ENCODE measurements around the gene PCARE.

The PCARE gene

DNA sequence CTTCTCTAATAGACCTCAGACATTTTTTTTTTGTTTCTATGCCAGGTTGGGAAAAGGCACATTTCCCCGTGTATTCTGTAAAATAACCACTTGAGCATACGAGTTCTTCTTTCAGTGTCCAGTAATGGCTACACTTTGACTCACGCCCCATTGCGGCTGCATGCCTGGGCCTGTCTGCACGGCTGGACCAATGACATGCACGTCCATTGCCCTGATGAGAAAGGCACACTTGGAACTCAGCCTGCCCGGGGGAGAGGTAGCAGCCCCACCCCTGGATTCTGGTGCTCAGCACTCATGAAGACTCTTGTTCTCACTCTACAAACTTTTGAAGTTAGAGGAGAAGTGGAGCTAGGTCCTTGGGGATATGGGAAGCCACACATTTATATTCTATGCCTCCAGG, 5.8 kb downstream of the PCARE start:
- TF ChIP-seq CTCF (conservative IDR thresholded peaks at IDR 0.05; ENCODE audit: low read depth, low read length) = no peak
- H3K4me3 ChIP-seq (ENCODE audit: low read depth, low read length) = no peak overlapping the region
- DNase-seq (ENCODE audit: low read depth) = no peak

GRCh38 chr2:29066997-29067605, 7.2 kb downstream of the PCARE start:
- no peak for TF ChIP-seq CTCF (conservative IDR thresholded peaks at IDR 0.05; ENCODE audit: low read depth, low read length)
- H3K4me3 ChIP-seq (ENCODE audit: low read depth, low read length) = no peak overlapping the region
- DNase-seq (ENCODE audit: low read depth) = no peak

DNA sequence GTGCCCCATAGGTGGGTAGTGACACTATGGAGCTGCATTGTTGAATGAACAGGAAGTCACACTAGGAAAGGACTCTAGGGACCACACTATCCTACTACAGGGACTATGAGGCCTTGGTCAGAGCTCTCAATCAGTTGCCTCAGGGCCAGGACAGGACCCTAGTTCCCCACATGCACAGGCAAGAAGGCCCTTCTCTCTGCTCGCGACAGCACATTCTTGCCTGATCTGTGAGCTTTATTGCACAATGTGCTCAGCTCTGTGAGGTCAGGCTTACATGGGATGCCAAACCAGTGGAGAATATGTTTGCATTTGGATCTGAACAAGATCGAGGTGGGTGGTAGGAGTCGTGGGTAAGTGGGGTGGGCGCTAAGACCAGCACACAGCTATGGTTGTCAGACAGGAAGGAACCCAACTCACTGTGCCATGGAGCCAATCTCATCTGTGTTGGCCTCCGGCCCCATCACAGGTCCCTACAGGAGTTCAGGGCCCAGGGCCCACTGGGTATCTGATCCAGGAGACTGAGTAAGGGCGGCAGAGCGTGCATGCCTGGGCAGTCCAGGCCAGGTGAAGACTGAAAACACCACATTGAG, 8.0 kb downstream of the PCARE start:
- no peak overlapping the region for H3K4me3 ChIP-seq (ENCODE audit: low read depth, low read length)
- peak; percentile 87 for DNase-seq (ENCODE audit: low read depth)
- TF ChIP-seq CTCF (conservative IDR thresholded peaks at IDR 0.05; ENCODE audit: low read depth, low read length) = no peak

GRCh38 chr2:29065068-29065811, 9.1 kb downstream of the PCARE start:
- no peak overlapping the region for H3K4me3 ChIP-seq (ENCODE audit: low read depth, low read length)
- no peak for TF ChIP-seq CTCF (conservative IDR thresholded peaks at IDR 0.05; ENCODE audit: low read depth, low read length)
- DNase-seq (ENCODE audit: low read depth) = no peak

- H3K4me3 ChIP-seq (ENCODE audit: low read depth, low read length) = no peak overlapping the region
- TF ChIP-seq CTCF (conservative IDR thresholded peaks at IDR 0.05; ENCODE audit: low read depth, low read length) = no peak
- DNase-seq (ENCODE audit: low read depth) = no peak
Measured at GRCh38 chr2:29064746-29065067, 9.6 kb downstream of the PCARE start.

GRCh38 chr2:29064346-29064715, 10.0 kb downstream of the PCARE start:
- no peak for TF ChIP-seq CTCF (conservative IDR thresholded peaks at IDR 0.05; ENCODE audit: low read depth, low read length)
- DNase-seq (ENCODE audit: low read depth) = no peak

More at GRCh38 chr2:29064346-29064715, 10.0 kb downstream of the PCARE start:
- H3K4me3 ChIP-seq (ENCODE audit: low read depth, low read length) = no peak overlapping the region

Measured in choroid plexus epithelial cell (primary cell).